BLaER1 (cell line): ENCODE data around the gene C1QL4.
"Not testable (repeated sequence)": the region's sequence is repeated elsewhere in the genome, so short reads cannot be mapped to it uniquely, and the experiment has no call there.

Experiments used
- H3K27ac ChIP-seq: shearing (Covaris generic); formaldehyde crosslinking; 2 replicates; pipeline ENCODE4 v1.8.1; 2022
- H3K27me3 ChIP-seq: shearing (Covaris generic); formaldehyde crosslinking; 2 replicates; pipeline ENCODE4 v1.8.1; 2022
- H3K36me3 ChIP-seq: shearing (Covaris generic); formaldehyde crosslinking; 2 replicates; pipeline ENCODE4 v1.8.1; 2022
- H3K4me1 ChIP-seq: shearing (Covaris generic); formaldehyde crosslinking; 2 replicates; pipeline ENCODE4 v1.8.1; 2022
- H3K4me2 ChIP-seq: shearing (Covaris generic); formaldehyde crosslinking; 2 replicates; pipeline ENCODE4 v1.8.1; 2022
- H3K4me3 ChIP-seq: shearing (Covaris generic); formaldehyde crosslinking; 2 replicates; pipeline ENCODE4 v1.8.1; 2022
- H3K9ac ChIP-seq: shearing (Covaris generic); formaldehyde crosslinking; 2 replicates; pipeline ENCODE4 v1.8.1; 2022
- H3K9me3 ChIP-seq: shearing (Covaris generic); formaldehyde crosslinking; 2 replicates; pipeline ENCODE4 v1.8.1; 2022
- H4K20me1 ChIP-seq: shearing (Covaris generic); formaldehyde crosslinking; 2 replicates; pipeline ENCODE4 v1.8.1; 2022
- Cebpa-rat ChIP-seq: shearing (Covaris generic); IDR thresholded peaks from 2 replicates; pipeline ENCODE4 v1.8.1; 2022

The C1QL4 gene

DNA sequence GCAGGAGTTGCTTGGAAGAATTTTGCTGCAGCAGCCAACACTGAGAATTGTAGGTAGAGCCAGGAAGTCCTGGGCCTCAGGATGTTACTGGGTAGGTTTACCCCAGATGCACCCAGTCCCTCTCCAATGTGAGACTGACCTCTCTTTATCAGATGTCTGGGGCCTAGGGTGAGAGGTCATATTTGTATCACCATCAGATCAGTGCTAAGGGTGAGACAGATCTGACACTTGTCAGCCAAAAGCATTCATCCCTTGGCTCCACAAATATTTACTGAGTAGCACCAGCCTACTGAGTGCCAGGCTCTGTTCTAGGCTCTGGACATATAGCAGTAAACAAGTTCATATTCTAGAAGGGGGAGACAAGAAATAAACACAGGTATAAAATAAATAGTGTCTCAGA, 9.6 kb downstream of the C1QL4 start:
- Histone ChIP-seq H3K4me2 (no peak overlapping the region), H3K27me3 (peaks cover 24% of the 10 kb centered on the region), H3K9me3 (no peaks in the 10 kb centered on the region), H4K20me1 (peaks cover 25% of the 10 kb centered on the region), H3K4me1 (peaks cover 17% of the 10 kb centered on the region), H3K9ac (no peak overlapping the region), H3K36me3 (peaks cover 71% of the 10 kb centered on the region), H3K4me3 (no peak overlapping the region), H3K27ac (no peak overlapping the region)
- TF ChIP-seq Cebpa-rat, result no peak

DNA sequence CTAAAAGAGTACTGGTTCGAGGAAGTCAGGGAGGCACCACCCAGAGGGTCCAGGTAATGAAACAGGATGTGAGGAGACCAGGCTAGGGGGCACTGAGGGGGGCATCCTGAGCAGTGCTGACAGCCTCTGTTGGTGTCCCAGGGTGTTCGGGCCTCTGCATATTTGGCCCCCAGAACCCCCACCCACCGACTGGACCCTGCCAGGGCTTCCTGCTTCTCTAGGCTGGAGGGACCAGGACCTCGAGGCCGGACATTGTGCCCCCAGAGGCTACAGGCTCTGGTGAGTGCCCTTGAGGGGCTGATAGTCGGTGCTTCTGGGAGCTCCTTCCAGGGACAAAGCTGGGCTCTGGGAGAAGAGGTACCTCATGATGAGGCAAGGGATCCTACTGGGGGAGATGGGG, 11.4 kb downstream of the C1QL4 start:
- Histone ChIP-seq H3K27ac (no peak overlapping the region), H3K9ac (0 out of 2 replicates have a peak overlapping the region, but pooled peaks have one; percentile 8), H3K4me1 (peaks cover 25% of the 10 kb centered on the region), H3K4me2 (no peak overlapping the region), H3K27me3 (peaks cover 6% of the 10 kb centered on the region), H3K36me3 (peaks cover 62% of the 10 kb centered on the region), H4K20me1 (peaks cover 8% of the 10 kb centered on the region), H3K9me3 (no peaks in the 10 kb centered on the region), H3K4me3 (no peak overlapping the region)
- no peak for TF ChIP-seq Cebpa-rat

DNA sequence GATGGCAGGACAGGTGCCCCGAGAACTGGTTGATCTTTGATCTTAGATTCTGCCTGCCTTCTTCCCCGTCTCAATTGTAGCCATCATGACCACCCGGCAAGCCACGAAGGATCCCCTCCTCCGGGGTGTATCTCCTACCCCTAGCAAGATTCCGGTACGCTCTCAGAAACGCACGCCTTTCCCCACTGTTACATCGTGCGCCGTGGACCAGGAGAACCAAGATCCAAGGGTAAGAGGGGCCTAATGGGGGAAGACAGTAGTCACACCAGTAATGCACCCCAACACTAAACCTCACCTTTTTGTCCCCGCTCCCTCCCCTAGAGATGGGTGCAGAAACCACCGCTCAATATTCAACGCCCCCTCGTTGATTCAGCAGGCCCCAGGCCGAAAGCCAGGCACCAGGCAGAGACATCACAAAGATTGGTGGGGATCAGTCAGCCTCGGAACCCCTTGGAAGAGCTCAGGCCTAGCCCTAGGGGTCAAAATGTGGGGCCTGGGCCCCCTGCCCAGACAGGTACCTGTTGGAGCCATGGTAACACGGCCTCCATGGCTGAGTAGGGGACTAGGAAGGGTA, 13.4 kb downstream of the C1QL4 start:
- H3K27me3 ChIP-seq, result no peaks in the 10 kb centered on the region
- peak overlapping the region; percentile 84 for H3K4me3 ChIP-seq
- H3K9me3 ChIP-seq, result no peaks in the 10 kb centered on the region
- H3K4me1 ChIP-seq, result peaks cover 25% of the 10 kb centered on the region
- H3K9ac ChIP-seq, result peak overlapping the region; percentile 92
- H3K36me3 ChIP-seq, result peaks cover 42% of the 10 kb centered on the region
- peak overlapping the region; percentile 89 for H3K27ac ChIP-seq
- H4K20me1 ChIP-seq, result no peaks in the 10 kb centered on the region
- H3K4me2 ChIP-seq, result peak overlapping the region; percentile 99
- no peak for TF ChIP-seq Cebpa-rat

DNA sequence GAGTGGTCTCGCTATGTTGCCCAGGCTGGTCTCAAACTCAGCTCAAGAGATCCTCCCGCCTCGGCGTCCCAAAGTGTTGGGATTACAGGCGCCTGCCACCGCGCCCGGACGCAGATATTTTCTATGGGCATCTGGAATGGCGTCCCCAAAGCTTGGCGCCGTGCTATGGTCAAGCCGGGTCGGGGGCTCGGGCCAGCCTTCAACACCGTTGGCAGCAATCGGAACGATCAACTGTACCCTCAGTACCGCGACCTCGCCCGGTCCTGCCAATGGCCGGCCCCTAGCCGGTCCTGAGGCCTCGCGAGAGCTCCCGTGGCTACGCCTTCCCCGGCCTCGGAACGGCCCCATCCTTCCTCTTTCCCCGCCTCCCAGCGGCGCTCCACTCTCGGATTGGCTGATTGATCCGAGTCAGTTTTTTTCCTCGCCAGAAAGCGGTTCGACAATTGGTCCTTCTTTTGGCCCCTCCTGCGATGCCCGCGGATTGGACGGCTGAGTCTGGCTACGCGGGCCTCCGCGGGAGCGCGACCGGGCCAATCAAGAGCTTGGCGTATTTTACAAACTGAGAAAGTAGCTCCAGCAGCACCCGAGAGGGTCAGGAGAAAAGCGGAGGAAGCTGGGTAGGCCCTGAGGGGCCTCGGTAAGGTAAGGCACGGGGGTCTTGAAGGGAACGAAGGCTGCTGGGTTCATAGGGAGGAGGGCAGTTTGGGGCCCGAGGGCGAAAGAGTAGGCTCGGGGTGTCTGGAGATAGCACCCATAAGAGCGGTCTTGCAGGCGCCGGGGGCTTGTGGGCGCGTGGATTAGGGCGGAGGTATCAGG, 14.1 kb downstream of the C1QL4 start, which contains the start of gene TROAP:
Gene TROAP (plus strand): TSS at position 548 of the 816 bp plus-strand sequence. CDS start 354 bp downstream, outside the sequence.
- H3K4me3 ChIP-seq, result peak within 1 kb of the TSS; percentile 84
- H3K27ac ChIP-seq, result peak within 1 kb of the TSS; percentile 89

DNA sequence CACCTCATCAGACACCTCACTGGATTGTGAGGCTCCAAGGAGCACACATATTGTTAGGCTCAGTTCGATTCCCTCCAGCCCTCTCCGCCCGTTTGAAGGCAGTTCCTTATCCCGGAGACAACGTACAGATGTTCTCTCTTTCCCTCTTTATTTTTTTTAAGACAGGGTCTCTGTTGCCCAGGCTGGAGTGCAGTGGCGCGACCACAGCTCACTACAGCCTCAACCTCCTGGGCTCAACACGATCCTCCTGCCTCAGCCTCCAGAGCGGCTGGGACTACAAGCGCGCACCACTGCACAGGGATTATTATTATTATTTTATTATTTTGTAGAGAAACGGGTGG, 14.7 kb downstream of the C1QL4 start:
- no peaks in the 10 kb centered on the region for H3K27me3 ChIP-seq
- H3K9me3 ChIP-seq, result no peaks in the 10 kb centered on the region
- peaks cover 25% of the 10 kb centered on the region for H3K4me1 ChIP-seq
- no peak for TF ChIP-seq Cebpa-rat
- peak overlapping the region; percentile 74 for H3K4me2 ChIP-seq
- H3K27ac ChIP-seq, result peak overlapping the region; percentile 81
- H3K36me3 ChIP-seq, result peaks cover 30% of the 10 kb centered on the region
- no peaks in the 10 kb centered on the region for H4K20me1 ChIP-seq
- peak overlapping the region; percentile 84 for H3K4me3 ChIP-seq
- peak overlapping the region; percentile 84 for H3K9ac ChIP-seq

More for the DNA sequence above, 14.1 kb downstream of the C1QL4 start, which contains the start of gene TROAP:
- Histone ChIP-seq H4K20me1 (no peaks in the 10 kb centered on the region), H3K27me3 (no peaks in the 10 kb centered on the region), H3K4me2 (peak within 1 kb of the TSS; percentile 99), H3K9me3 (no peaks in the 10 kb centered on the region), H3K9ac (peak within 1 kb of the TSS; percentile 92), H3K4me1 (peaks cover 25% of the 10 kb centered on the region), H3K36me3 (peaks cover 35% of the 10 kb centered on the region)
- TF ChIP-seq Cebpa-rat, result no peak

DNA sequence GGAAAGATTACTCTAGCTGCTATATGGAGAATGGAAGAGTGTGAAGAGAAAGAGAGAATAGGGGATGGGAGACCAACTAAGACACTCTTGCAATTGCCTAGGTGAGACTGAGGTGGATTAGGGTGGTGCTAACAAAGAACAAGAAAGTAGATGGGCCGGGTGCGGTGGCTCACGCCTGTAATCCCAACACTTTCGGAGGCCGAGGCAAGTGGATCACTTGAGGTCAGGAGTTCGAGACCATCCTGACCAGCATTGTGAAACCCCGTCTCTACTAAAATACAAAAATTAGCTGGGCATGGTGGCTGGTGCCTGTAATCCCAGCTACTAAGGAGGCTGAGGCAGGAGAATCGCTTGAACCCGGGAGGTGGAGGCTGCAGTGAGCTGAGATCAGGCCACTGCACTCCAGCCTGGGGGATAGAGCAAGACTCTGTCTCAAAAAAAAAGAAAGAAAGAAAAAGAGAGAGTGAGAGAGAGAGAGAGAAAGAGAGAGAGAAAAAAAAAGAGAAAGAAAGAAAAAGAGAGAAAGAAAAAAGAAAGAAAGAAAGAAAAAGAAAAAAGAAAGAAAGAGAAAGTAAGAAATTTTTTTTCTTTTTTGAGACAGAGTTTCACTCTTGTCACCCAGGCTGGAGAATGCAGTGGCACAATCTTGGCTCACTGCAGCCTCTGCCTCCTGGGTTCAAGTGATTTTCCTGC, 16.4 kb downstream of the C1QL4 start:
- H3K4me3 ChIP-seq, H3K9ac ChIP-seq: not testable (repeated sequence)
- H3K36me3 ChIP-seq, result peaks cover 12% of the 10 kb centered on the region

DNA sequence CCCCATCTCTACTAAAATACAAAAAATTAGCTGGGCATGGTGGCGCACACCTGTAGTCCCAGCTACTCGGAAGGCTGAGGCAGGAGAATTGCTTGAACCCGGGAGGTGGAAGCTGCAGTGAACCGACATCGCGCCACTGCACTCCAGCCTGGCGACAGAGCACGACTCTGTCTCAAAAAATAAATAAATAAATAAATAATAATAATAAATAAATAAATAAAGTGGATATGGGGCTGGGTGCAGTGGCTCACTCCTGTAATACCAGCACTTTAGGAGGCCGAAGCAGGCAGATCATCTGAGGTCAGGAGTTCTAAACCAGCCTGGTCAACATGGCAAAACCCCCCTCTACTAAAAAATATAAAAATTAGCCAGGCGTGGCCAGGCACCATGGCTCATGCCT, 19.9 kb downstream of the C1QL4 start:
- not testable (repeated sequence) for H4K20me1 ChIP-seq, H3K4me1 ChIP-seq, H3K36me3 ChIP-seq, H3K4me2 ChIP-seq, H3K27me3 ChIP-seq, H3K9me3 ChIP-seq, H3K4me3 ChIP-seq, H3K27ac ChIP-seq, H3K9ac ChIP-seq

More for the DNA sequence above, 16.4 kb downstream of the C1QL4 start:
- not testable (repeated sequence) for H3K4me2 ChIP-seq, H4K20me1 ChIP-seq, H3K27ac ChIP-seq, H3K9me3 ChIP-seq, H3K27me3 ChIP-seq
- peaks cover 25% of the 10 kb centered on the region for H3K4me1 ChIP-seq

DNA sequence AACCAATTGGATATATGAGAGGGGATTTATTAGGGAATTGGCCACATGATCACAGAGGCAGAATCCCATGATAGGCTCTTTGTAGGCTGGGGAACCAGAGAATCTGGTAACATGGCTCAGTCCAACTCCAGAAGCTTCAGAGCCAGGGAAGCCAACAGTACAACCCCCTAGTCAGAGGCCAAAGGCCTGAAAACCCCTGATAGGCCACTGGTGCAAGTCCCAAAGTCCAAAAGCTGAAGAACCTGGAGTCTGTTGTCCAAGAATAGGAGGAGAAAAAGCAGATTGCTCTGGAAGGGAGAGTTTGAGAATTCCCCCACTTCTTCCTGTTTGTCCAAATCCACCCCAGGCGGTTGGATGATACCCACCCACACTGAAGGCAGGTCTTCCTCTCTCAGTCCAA, 22.2 kb downstream of the C1QL4 start:
- Histone ChIP-seq H3K9ac (no peak overlapping the region), H3K27ac (no peak overlapping the region), H3K27me3 (no peaks in the 10 kb centered on the region), H3K4me1 (no peaks in the 10 kb centered on the region), H3K9me3 (no peaks in the 10 kb centered on the region), H3K4me3 (no peak overlapping the region), H3K36me3 (no peaks in the 10 kb centered on the region), H3K4me2 (no peak overlapping the region), H4K20me1 (no peaks in the 10 kb centered on the region)
- TF ChIP-seq Cebpa-rat, result no peak

DNA sequence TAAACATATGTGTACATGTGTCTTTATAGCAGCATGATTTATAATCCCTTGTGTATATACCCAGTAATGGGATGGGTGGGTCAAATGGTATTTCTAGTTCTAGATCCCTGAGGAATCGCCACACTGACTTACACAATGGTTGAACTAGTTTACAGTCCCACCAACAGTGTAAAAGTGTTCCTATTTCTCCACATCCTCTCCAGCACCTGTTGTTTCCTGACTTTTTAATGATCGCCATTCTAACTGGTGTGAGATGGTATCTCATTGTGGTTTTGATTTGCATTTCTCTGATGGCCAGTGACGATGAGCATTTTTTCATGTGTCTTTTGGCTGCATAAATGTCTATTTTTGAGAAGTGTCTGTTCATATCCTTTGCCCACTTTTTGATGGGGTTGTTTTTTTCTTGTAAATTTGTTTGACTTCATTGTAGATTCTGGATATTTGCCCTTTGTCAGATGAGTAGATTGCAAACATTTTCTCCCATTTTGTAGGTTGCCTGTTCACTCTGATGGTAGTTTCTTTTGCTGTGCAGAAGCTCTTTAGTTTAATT, 26.5 kb downstream of the C1QL4 start:
- H3K27ac ChIP-seq, H3K9ac ChIP-seq, H4K20me1 ChIP-seq, H3K9me3 ChIP-seq, H3K27me3 ChIP-seq, H3K36me3 ChIP-seq, H3K4me2 ChIP-seq, H3K4me1 ChIP-seq, H3K4me3 ChIP-seq: not testable (repeated sequence)

DNA sequence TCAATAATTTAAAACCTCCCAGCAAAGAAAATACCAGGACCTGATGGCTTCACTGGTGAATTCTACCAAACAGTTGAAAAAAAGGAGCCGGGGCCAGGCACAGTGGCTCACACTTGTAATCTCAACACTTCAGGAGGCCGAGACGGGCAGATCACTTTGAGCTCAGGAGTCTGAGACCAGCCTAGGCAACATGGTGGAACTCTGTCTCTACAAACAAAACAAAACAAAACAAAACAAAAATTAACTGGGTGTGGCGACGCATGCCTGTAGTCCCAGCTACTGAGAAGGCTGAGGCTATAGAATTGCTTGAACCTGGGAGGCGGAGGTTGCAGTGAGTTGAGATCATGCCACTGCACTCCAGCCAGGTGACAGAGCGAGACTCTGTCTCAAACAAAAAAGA, 27.6 kb downstream of the C1QL4 start:
- Histone ChIP-seq H3K9ac (no peak overlapping the region), H3K36me3 (no peaks in the 10 kb centered on the region)

More for the DNA sequence above, 27.6 kb downstream of the C1QL4 start:
- Histone ChIP-seq H3K4me3 (no peak overlapping the region), H3K4me2 (no peak overlapping the region), H3K4me1 (no peaks in the 10 kb centered on the region), H3K9me3 (no peaks in the 10 kb centered on the region), H3K27ac (no peak overlapping the region), H4K20me1 (no peaks in the 10 kb centered on the region), H3K27me3 (no peaks in the 10 kb centered on the region)
- TF ChIP-seq Cebpa-rat, result no peak
